ENCODE results near the gene JAG2.

The JAG2 gene

DNA sequence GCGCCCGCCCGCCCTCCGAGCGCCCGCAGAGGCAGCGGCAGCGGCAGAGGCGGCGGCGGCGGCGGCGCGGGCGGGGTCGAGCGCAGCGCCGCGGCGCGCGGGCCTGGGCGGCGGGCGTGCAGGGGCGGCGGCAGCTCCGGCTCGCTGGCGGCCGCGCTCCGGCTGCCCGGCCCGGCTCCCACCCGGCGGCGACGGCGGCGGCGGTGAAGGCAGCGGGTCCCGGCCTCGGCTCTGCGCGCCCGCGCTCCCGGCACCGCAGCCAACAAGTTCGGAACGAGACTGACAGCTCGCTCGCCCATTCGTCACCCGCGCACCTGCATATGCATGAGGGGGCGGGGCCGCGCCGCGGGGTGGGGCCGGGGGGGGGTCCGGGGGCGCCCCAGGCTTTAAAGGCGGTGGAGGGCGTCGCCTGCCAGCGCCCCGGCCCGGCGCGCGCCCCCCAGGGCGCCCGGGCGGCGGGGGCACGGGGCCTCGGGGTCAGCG lies at the start of gene JAG2:
TSS of gene JAG2 (minus strand) at position 281 of the 483 bp plus-strand sequence. CDS start 356 bp downstream, outside the sequence.
- peak; percentile 23 to 46 for DNase-seq (ENCODE audit: low read depth in 2 of 2)

GRCh38 chr14:105217774-105218173 lies 49.2 kb upstream of the JAG2 start:
- no peak for DNase-seq (ENCODE audit: low read depth in 2 of 2)

DNA sequence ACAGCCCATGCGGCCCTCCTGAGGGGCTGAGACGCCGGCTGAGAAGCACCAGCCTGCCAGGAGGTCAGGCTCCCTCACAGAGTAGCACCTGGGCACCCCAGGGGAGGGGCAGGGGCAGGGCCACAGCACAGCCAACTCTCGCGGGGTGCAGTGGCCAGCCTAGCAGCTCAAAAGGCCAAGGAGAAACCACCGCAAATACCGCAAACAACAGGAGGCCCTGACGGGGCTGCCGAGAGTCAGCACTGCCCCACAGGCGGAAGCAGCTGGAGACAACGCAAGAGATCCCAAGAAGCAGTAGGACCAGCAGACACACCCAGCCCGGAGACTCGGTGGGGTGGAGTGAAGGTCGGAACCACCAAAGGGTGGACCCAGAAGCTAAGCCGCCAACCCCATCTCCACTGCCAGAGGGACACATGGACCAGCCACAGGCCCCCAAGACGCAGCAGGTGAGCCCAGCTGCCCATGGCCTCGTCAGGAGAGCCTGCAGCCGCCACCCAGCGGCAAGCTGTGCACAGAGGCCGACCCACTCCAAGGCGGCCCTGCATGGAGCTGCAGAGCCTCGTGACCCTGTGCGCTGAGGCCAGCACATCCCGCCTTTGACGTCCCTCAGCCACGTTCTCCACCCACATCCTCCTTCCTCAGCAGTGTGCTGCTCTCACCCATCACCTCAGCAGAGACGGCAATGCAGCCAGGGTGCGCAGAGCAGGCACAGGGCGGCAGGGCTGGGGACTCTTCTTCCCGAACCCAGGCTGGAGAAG lies 48.1 kb upstream of the JAG2 start:
- DNase-seq (ENCODE audit: low read depth in 2 of 2) = no peak

DNA sequence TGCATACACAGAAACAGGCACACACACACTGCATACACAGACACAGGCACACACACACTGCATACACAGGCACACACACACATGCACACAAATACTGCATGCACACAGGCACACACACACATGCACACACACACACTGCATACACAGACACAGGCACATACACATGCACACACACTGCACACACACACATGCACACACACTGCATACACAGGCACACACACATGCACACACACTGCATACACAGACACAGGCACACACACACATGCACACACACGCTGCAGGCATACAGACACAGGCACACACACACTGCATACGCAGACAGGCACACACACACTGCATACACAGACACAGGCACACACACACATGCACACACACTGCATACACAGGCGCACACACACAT lies 47.0 kb upstream of the JAG2 start:
- DNase-seq (ENCODE audit: low read depth in 2 of 2) = no peak

GRCh38 chr14:105214324-105214915 lies 45.8 kb upstream of the JAG2 start:
- no peak for DNase-seq (ENCODE audit: low read depth in 2 of 2)

GRCh38 chr14:105213361-105213760 lies 44.8 kb upstream of the JAG2 start:
- DNase-seq (ENCODE audit: low read depth in 2 of 2) = no peak

- no peak for DNase-seq (ENCODE audit: low read depth in 2 of 2)
These were observed 44.1 kb upstream of the JAG2 start for GRCh38 chr14:105212541-105213300.

DNA sequence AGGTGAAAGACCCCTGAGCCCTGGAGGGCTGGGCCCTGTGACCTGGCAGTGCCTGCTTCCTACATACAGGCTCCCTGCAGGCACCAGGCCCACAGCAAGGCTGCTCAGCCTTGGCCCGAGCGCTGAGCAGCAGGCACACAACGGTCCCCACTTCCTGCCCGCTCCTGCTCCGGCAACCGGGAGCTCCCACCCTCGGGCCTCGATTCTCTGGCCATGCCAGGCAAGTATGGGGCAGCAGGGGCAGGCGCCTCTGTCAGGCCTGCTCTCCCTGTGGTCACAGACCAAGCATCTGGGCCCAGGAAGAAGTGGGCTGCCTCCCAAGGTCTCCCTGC lies 43.1 kb upstream of the JAG2 start:
- no peak for DNase-seq (ENCODE audit: low read depth in 2 of 2)

GRCh38 chr14:105211086-105211757 lies 42.6 kb upstream of the JAG2 start:
- no peak for DNase-seq (ENCODE audit: low read depth in 2 of 2)

- DNase-seq (ENCODE audit: low read depth in 2 of 2) = no peak
These were observed 41.9 kb upstream of the JAG2 start for GRCh38 chr14:105210266-105211025.

DNA sequence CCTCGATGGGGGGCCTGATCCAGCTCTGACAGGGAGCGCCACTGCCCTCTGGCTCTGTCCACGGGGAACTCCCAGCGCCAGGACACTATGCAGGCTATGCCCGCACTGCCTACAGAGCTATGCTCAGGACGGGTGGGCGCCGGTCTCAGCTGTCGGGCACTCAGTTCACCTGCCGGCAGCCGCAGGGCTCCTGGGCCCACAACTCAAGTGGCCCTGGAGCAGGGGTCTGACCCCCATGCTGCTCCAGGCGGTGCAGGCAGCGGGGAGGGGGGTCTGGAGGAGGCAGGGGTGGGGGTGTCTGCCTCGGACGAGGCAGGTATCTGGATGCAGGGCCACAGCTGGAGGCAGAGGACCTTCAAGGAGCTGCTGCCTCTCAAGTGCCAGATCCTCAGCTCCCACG lies 41.1 kb upstream of the JAG2 start:
- DNase-seq (ENCODE audit: low read depth in 2 of 2) = no peak

GRCh38 chr14:105209091-105209490 lies 40.5 kb upstream of the JAG2 start:
- DNase-seq (ENCODE audit: low read depth in 2 of 2) = no peak

- no peak for DNase-seq (ENCODE audit: low read depth in 2 of 2)
These were observed 40.1 kb upstream of the JAG2 start for GRCh38 chr14:105208738-105209075.

GRCh38 chr14:105207996-105208737 lies 39.6 kb upstream of the JAG2 start:
- no peak for DNase-seq (ENCODE audit: low read depth in 2 of 2)

- no peak for DNase-seq (ENCODE audit: low read depth in 2 of 2)
These were observed 38.9 kb upstream of the JAG2 start for GRCh38 chr14:105207460-105207901.

- no peak for DNase-seq (ENCODE audit: low read depth in 2 of 2)
These were observed 38.3 kb upstream of the JAG2 start for GRCh38 chr14:105206873-105207272.

GRCh38 chr14:105205673-105206208 lies 37.2 kb upstream of the JAG2 start:
- DNase-seq (ENCODE audit: low read depth in 2 of 2) = no peak

DNA sequence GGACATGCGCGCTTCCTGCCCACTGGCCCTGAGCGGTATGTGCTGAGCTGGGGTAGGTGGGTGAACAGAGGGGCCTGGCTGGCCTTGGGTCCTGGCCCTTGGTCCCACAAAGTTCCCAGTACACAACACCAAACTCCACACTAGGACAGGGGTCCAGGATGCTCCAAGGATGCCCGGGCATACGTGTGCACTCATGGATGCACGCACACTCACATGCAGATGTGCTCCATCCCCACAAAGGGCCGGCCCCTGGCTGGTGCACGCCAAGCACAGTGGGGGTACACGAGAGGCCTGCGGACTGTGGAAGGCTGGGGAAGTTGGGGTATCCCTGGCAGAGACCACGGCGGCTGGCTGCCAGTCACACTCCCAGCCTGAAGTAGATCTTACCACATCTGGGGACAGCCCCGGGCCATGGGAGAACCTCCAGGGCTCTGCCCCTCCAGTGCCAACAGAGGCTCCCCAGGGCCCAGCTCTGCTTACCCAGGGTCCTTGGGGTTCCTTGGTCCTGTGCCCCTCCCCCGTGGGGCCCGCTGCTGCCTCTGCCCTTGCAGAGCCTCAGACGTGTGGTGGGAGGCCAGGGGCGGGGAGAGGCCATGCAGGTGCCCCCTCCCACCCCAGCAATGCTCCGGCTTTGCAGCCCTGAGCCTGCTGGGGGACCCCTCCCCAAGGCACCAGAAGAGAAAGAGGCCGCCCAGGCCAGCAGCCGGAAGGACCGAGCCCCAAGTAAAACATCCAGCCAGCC lies 36.5 kb upstream of the JAG2 start:
- no peak for DNase-seq (ENCODE audit: low read depth in 2 of 2)

DNA sequence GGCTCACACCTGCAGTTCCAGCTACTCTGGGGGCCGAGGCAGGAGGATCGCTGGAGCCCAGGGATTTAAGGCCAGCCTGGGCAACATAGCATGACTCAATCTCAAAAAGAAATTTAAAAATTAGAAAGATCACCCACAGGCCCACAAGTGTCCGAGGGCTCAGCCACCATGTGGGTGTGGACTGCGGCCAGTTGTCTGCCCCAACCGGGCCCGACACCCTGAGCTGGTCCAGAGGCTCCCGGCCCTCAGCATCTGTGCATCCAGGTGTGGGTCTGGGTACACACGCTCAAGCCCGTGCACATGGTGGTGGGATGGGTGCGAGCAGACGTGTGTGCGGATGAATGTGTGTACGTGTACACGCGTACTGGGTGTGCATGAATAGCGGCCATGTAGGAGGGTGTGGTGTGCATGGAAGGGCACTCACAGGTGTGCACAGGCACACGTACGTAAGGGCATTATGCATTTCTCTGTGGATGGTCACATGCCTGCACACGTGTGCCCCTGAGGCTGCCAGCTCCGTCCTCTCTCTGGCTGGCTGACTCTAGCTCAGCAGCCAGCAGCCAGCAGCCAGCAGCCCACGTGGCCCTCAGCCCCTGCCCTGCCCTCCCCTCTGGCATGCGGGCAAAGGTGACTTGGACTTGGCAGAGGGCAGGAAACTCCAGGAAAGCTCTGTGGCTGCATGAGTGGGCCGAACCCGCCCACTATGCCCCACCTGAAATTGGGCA lies 35.8 kb upstream of the JAG2 start:
- DNase-seq (ENCODE audit: low read depth in 2 of 2) = no peak

Data from activated CD4-positive, alpha-beta T cell treated with anti-CD3 and anti-CD28 coated beads for 24 hours (primary cell).